Chondrocyte (in vitro differentiated cells): ENCODE data around the gene ESPN. TPM values are rescaled to one million over a fixed set of nuclear protein-coding genes. Genes with fewer than 3 reads are reported as not detected.

Experiments used
- DNase-seq: peaks from one replicate; pipeline ENCODE4 v3.0.0; 2021; ENCODE audit warnings: mixed read lengths, low spot score
- H3K27ac Mint-ChIP-seq: one replicate; pipeline ENCODE4 v1.8.0; 2021; ENCODE audit warnings: mild to moderate bottlenecking, moderate library complexity, mixed read lengths; ENCODE audit not compliant: unreplicated experiment
- H3K27me3 Mint-ChIP-seq: 2 replicates; pipeline ENCODE4 v1.8.0; 2021; ENCODE audit warnings: low read depth, mixed read lengths
- H3K36me3 Mint-ChIP-seq: 2 replicates; pipeline ENCODE4 v1.8.0; 2021; ENCODE audit warnings: low read depth, mixed read lengths
- H3K4me1 Mint-ChIP-seq: 2 replicates; pipeline ENCODE4 v1.8.0; 2021; ENCODE audit warnings: low read depth, mild to moderate bottlenecking, mixed read lengths
- H3K4me3 Mint-ChIP-seq: one replicate; pipeline ENCODE4 v1.8.0; 2021; ENCODE audit warnings: mild to moderate bottlenecking, moderate library complexity, mixed read lengths; ENCODE audit not compliant: unreplicated experiment
- H3K9me3 Mint-ChIP-seq: 2 replicates; pipeline ENCODE4 v1.8.0; 2021; ENCODE audit warnings: low read depth, mixed read lengths
- microRNA-seq: library from miRNA; unstranded; fragments of <30 nt; microRNA quantifications from one replicate; pipeline ENCODE4 v1.2.0, GENCODE V29; 2020; ENCODE audit warnings: borderline number of aligned reads
- total RNA-seq: library from RNA; stranded (reverse); gene quantifications from 3 replicates; pipeline ENCODE4 v1.2.1, GENCODE V29; 2021
- TF ChIP-seq, protein P1 (sequence below): fragments of 200-600 bp; sonication (generic); IDR thresholded peaks from 2 replicates; pipeline ENCODE4 v1.5.0; 2021; ENCODE audit warnings: antibody characterized with exemption, mild to moderate bottlenecking, moderate library complexity

ESPN gene
- total RNA-seq, 1 donor from 2014 or later, result 0.57 TPM

DNA sequence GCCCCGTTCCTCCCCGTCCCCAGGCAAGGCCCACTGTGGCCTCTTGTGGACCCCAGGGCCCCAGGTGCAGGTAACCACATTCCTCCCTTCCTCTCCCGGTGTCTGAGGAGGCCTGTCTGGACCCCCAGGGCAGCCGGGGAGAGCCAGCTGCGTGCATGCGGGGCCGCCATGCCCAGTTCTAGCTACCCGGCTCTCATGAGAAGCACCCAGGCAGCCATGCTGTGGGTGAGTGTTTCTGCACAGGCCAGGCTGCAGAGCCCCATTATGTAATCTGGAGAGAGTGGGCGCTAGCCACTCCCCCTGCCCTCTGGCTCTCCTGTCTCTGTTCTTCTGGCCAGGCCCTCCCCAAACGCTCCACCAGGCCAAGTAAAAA is 85.3 kb downstream of the ESPN start:
- TF ChIP-seq, protein P1, sequence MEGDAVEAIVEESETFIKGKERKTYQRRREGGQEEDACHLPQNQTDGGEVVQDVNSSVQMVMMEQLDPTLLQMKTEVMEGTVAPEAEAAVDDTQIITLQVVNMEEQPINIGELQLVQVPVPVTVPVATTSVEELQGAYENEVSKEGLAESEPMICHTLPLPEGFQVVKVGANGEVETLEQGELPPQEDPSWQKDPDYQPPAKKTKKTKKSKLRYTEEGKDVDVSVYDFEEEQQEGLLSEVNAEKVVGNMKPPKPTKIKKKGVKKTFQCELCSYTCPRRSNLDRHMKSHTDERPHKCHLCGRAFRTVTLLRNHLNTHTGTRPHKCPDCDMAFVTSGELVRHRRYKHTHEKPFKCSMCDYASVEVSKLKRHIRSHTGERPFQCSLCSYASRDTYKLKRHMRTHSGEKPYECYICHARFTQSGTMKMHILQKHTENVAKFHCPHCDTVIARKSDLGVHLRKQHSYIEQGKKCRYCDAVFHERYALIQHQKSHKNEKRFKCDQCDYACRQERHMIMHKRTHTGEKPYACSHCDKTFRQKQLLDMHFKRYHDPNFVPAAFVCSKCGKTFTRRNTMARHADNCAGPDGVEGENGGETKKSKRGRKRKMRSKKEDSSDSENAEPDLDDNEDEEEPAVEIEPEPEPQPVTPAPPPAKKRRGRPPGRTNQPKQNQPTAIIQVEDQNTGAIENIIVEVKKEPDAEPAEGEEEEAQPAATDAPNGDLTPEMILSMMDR, result no peak
- Mint-ChIP-seq H3K4me1 (peaks cover 27% of the 10 kb centered on the region), H3K4me3 (no peak overlapping the region), H3K9me3 (no peaks in the 10 kb centered on the region), H3K27me3 (no peaks in the 10 kb centered on the region), H3K27ac (no peak overlapping the region), H3K36me3 (no peaks in the 10 kb centered on the region)
- DNase-seq, result no peak

DNA sequence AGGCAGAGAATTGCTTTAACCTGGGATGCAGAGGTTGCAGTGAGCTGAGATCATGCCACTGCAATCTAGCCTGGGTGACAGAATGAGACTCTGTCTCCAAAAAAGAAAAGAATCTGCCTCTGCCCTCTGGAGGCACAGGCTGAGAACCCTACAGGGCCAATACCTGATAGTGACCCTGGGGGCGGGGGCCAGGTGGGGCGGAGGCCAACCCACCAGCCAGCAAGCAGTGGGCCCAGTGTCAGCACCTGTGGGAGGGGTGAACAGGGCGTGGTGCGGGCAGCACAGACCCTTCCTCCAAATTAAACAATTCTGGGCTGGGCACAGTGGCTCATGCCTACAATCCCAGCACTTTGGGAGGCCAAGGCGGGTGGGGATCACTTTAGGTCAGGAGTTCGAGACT is 85.9 kb downstream of the ESPN start:
- peaks cover 27% of the 10 kb centered on the region for H3K4me1 Mint-ChIP-seq
- no peak overlapping the region for H3K27ac Mint-ChIP-seq
- H3K9me3 Mint-ChIP-seq, result no peaks in the 10 kb centered on the region
- H3K36me3 Mint-ChIP-seq, result no peaks in the 10 kb centered on the region
- H3K27me3 Mint-ChIP-seq, result no peaks in the 10 kb centered on the region
- TF ChIP-seq, protein P1, result no peak
- H3K4me3 Mint-ChIP-seq, result no peak overlapping the region
- DNase-seq, result no peak

Small RNA genes within 50 kb of the gene (microRNA-seq; reads per million reads assigned to microRNA genes)
- gene MIR4252, result not detected

Other genes with a start within 250 kb of the ESPN start
- gene CHD5, start 244.5 kb upstream of the ESPN start, total RNA-seq, result 0.23 to 1.0 TPM (median 0.42 TPM) in 3 replicates
- gene RPL22, start 225.2 kb upstream of the ESPN start, total RNA-seq, result 208 to 243 TPM (median 220 TPM) in 3 replicates
- 15.6 to 19.9 TPM (median 17.9 TPM) in 3 replicates for gene RNF207, start 218.7 kb upstream of the ESPN start, total RNA-seq
- gene ICMT, start 188.8 kb upstream of the ESPN start, total RNA-seq, result 72.7 to 94.2 TPM (median 73.1 TPM) in 3 replicates
- not detected in 3 replicates for gene HES3, start 180.6 kb upstream of the ESPN start, total RNA-seq
- gene GPR153, start 163.7 kb upstream of the ESPN start, total RNA-seq, result 4.2 to 5.8 TPM (median 4.4 TPM) in 3 replicates
- 43.9 to 48.1 TPM (median 44.0 TPM) in 3 replicates for gene ACOT7, start 31.0 kb upstream of the ESPN start, total RNA-seq
- 0.15 to 0.36 TPM in 2 of 3 replicates, not detected in the other for gene HES2, start 4.9 kb upstream of the ESPN start, total RNA-seq
- 20.1 to 32.4 TPM (median 21.4 TPM) in 3 replicates for gene TNFRSF25, start 41.4 kb downstream of the ESPN start, total RNA-seq
- 32.4 to 50.5 TPM (median 33.6 TPM) in 3 replicates for gene PLEKHG5, start 66.9 kb downstream of the ESPN start, total RNA-seq
- gene NOL9, start 129.7 kb downstream of the ESPN start, total RNA-seq, result 24.0 to 32.3 TPM (median 27.0 TPM) in 3 replicates
- gene TAS1R1, start 130.5 kb downstream of the ESPN start, total RNA-seq, result not detected in 3 replicates
- gene ZBTB48, start 155.2 kb downstream of the ESPN start, total RNA-seq, result 19.9 to 27.4 TPM (median 23.7 TPM) in 3 replicates
- 34.3 to 39.6 TPM (median 38.3 TPM) in 3 replicates for gene KLHL21, start 178.1 kb downstream of the ESPN start, total RNA-seq
- gene PHF13, start 189.0 kb downstream of the ESPN start, total RNA-seq, result 22.2 to 25.6 TPM (median 23.9 TPM) in 3 replicates
- gene THAP3, start 200.1 kb downstream of the ESPN start, total RNA-seq, result 12.9 to 18.2 TPM (median 14.7 TPM) in 3 replicates